ENCODE results near the gene HUWE1. TPM values are rescaled to one million over a fixed set of nuclear protein-coding genes. Genes with fewer than 3 reads are reported as not detected.

The HUWE1 gene
- total RNA-seq, 2 donors from 2014 or later: 111 to 116 TPM

GRCh38 chrX:53616946-53617345, 69.6 kb downstream of the HUWE1 start:
- Histone ChIP-seq H3K27ac (no peak overlapping the region), H3K9me3 (no peaks in the 10 kb centered on the region), H3K36me3 (peaks cover 46% of the 10 kb centered on the region), H3K4me1 (no peaks in the 10 kb centered on the region), H3K4me3 (no peak overlapping the region), H3K27me3 (no peaks in the 10 kb centered on the region)
- TF ChIP-seq, protein P1, sequence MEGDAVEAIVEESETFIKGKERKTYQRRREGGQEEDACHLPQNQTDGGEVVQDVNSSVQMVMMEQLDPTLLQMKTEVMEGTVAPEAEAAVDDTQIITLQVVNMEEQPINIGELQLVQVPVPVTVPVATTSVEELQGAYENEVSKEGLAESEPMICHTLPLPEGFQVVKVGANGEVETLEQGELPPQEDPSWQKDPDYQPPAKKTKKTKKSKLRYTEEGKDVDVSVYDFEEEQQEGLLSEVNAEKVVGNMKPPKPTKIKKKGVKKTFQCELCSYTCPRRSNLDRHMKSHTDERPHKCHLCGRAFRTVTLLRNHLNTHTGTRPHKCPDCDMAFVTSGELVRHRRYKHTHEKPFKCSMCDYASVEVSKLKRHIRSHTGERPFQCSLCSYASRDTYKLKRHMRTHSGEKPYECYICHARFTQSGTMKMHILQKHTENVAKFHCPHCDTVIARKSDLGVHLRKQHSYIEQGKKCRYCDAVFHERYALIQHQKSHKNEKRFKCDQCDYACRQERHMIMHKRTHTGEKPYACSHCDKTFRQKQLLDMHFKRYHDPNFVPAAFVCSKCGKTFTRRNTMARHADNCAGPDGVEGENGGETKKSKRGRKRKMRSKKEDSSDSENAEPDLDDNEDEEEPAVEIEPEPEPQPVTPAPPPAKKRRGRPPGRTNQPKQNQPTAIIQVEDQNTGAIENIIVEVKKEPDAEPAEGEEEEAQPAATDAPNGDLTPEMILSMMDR (IDR thresholded peaks at IDR 0.05): no peak
- no peak for DNase-seq (ENCODE audit: low spot score)

- Histone ChIP-seq H3K4me3 (no peak overlapping the region), H3K27ac (no peak overlapping the region), H3K27me3 (no peaks in the 10 kb centered on the region), H3K4me1 (no peaks in the 10 kb centered on the region), H3K9me3 (no peaks in the 10 kb centered on the region), H3K36me3 (peaks cover 26% of the 10 kb centered on the region)
- TF ChIP-seq, protein P1 (IDR thresholded peaks at IDR 0.05): no peak
- no peak for DNase-seq (ENCODE audit: low spot score)
These were observed 80.1 kb downstream of the HUWE1 start for GRCh38 chrX:53606456-53606855.

DNA sequence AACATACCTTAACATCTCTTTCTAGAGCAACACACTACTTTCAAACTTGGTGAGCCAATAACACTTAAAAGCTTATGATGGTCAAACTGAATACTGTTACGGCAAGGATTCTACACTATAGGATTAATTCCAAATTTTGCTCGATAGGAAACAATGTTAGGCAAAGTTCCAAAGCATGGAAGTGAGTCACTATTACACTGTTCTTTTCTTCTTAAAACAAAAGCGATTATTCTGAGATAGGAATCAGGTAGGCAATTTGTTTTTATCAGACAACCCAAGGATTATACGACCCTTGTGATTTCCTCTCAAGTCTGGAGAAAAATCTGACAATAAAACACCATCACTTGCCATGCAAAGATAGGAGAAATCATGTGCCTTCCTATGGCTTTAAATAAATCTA, 81.5 kb downstream of the HUWE1 start:
- Histone ChIP-seq H3K27ac (no peak overlapping the region), H3K4me3 (no peak overlapping the region), H3K9me3 (no peaks in the 10 kb centered on the region), H3K4me1 (no peaks in the 10 kb centered on the region), H3K27me3 (no peaks in the 10 kb centered on the region), H3K36me3 (peaks cover 33% of the 10 kb centered on the region)
- no peak for DNase-seq (ENCODE audit: low spot score)
- TF ChIP-seq, protein P1 (IDR thresholded peaks at IDR 0.05): no peak

- DNase-seq (ENCODE audit: low spot score): no peak
These were observed 86.6 kb downstream of the HUWE1 start for GRCh38 chrX:53599781-53600396.

GRCh38 chrX:53598169-53598568, 88.3 kb downstream of the HUWE1 start:
- H3K27ac ChIP-seq: no peak overlapping the region
- H3K9me3 ChIP-seq: no peaks in the 10 kb centered on the region
- TF ChIP-seq, protein P1 (IDR thresholded peaks at IDR 0.05): no peak
- no peak overlapping the region for H3K4me3 ChIP-seq
- no peaks in the 10 kb centered on the region for H3K27me3 ChIP-seq
- H3K36me3 ChIP-seq: peaks cover 40% of the 10 kb centered on the region
- H3K4me1 ChIP-seq: no peaks in the 10 kb centered on the region
- no peak for DNase-seq (ENCODE audit: low spot score)

More at GRCh38 chrX:53599781-53600396, 86.6 kb downstream of the HUWE1 start:
- H3K27me3 ChIP-seq: no peaks in the 10 kb centered on the region
- peaks cover 40% of the 10 kb centered on the region for H3K36me3 ChIP-seq
- no peaks in the 10 kb centered on the region for H3K9me3 ChIP-seq
- H3K4me3 ChIP-seq: no peak overlapping the region
- H3K4me1 ChIP-seq: no peaks in the 10 kb centered on the region
- no peak overlapping the region for H3K27ac ChIP-seq
- TF ChIP-seq, protein P1 (IDR thresholded peaks at IDR 0.05): no peak

- DNase-seq (ENCODE audit: low spot score): no peak
- TF ChIP-seq, protein P1 (IDR thresholded peaks at IDR 0.05): no peak
- no peak overlapping the region for H3K27ac ChIP-seq
- peaks cover 54% of the 10 kb centered on the region for H3K36me3 ChIP-seq
- no peaks in the 10 kb centered on the region for H3K9me3 ChIP-seq
- H3K4me3 ChIP-seq: no peak overlapping the region
- no peaks in the 10 kb centered on the region for H3K4me1 ChIP-seq
- no peaks in the 10 kb centered on the region for H3K27me3 ChIP-seq
These were observed 91.2 kb downstream of the HUWE1 start for GRCh38 chrX:53595266-53595810.

Measured in right atrium auricular region (tissue), 2 donors.